Neural cell (in vitro differentiated cells): Measurements from ENCODE around the gene NKAIN4. TPM values are rescaled to one million over a fixed set of nuclear protein-coding genes. Genes with fewer than 3 reads are reported as not detected.

ENCODE experiments used
- H2AFZ ChIP-seq: fragments of 200-600, 300-800 bp; sonication (generic), shearing (Covaris generic); 2 replicates; pipeline ENCODE4 v1.6.0; 2014; ENCODE audit warnings: low read depth, mild to moderate bottlenecking, antibody characterized with exemption, low read length, moderate library complexity
- H3F3A ChIP-seq: fragments of 200-600 bp; shearing (Covaris generic); 2 replicates; pipeline ENCODE4 v1.6.1; 2016; ENCODE audit warnings: mild to moderate bottlenecking, moderate library complexity, mixed read lengths, antibody characterized with exemption, low read length; ENCODE audit not compliant: insufficient read depth, poor library complexity, severe bottlenecking
- H3K27ac ChIP-seq: fragments of 200-600, 300-800 bp; sonication (generic), shearing (Covaris generic); 2 replicates; pipeline ENCODE4 v1.5.1; 2014; ENCODE audit warnings: mild to moderate bottlenecking, low read length, moderate library complexity
- H3K27me3 ChIP-seq: fragments of 300-800, 200-600 bp; sonication (generic), shearing (Covaris generic); 2 replicates; pipeline ENCODE4 v1.6.0; 2014; ENCODE audit warnings: mild to moderate bottlenecking, low read depth, low read length, moderate library complexity; ENCODE audit not compliant: insufficient read depth
- H3K36me3 ChIP-seq: fragments of 300-800, 200-600 bp; sonication (generic), shearing (Covaris generic); 2 replicates; pipeline ENCODE4 v1.5.1; 2014; ENCODE audit warnings: mild to moderate bottlenecking, antibody characterized with exemption, low read length, moderate library complexity; ENCODE audit not compliant: insufficient read depth
- H3K4me2 ChIP-seq: fragments of 300-800, 200-600 bp; sonication (generic), shearing (Covaris generic); 2 replicates; pipeline ENCODE4 v1.6.0; 2014; ENCODE audit warnings: mild to moderate bottlenecking, low read length
- H3K4me3 ChIP-seq: fragments of 300-800, 200-600 bp; sonication (generic), shearing (Covaris generic); 2 replicates; pipeline ENCODE4 v1.5.1; 2014; ENCODE audit warnings: mild to moderate bottlenecking, low read length, moderate library complexity
- H3K79me2 ChIP-seq: fragments of 200-600 bp; shearing (Covaris generic); replicated peaks from 2 replicates; pipeline ENCODE4 v1.6.0; 2014; ENCODE audit warnings: mild to moderate bottlenecking, low read length, moderate library complexity; ENCODE audit not compliant: insufficient read depth
- H3K9ac ChIP-seq: fragments of 300-800, 200-600 bp; sonication (generic), shearing (Covaris generic); 2 replicates; pipeline ENCODE4 v1.6.1; 2016; ENCODE audit warnings: mild to moderate bottlenecking, low read length, mixed read lengths
- H3K9me2 ChIP-seq: fragments of 200-600 bp; shearing (Covaris generic); 2 replicates; pipeline ENCODE4 v1.6.1; 2016; ENCODE audit warnings: mild to moderate bottlenecking, low read length, mixed read lengths; ENCODE audit not compliant: insufficient read depth
- H3K9me3 ChIP-seq: fragments of 200-600, 300-800 bp; sonication (generic), shearing (Covaris generic); 2 replicates; pipeline ENCODE4 v1.6.1; 2016; ENCODE audit warnings: mild to moderate bottlenecking, mixed run types, low read length, moderate library complexity, mixed read lengths
- H4K20me1 ChIP-seq: fragments of 200-600 bp; shearing (Covaris generic); 2 replicates; pipeline ENCODE4 v1.6.1; 2016; ENCODE audit warnings: mild to moderate bottlenecking, mixed run types; ENCODE audit not compliant: insufficient read depth
- CTCF ChIP-seq: fragments of 450-650 bp; IDR thresholded peaks from 2 replicates; pipeline ENCODE4 v1.5.1; 2014; ENCODE audit warnings: antibody characterized with exemption, mild to moderate bottlenecking, moderate library complexity; ENCODE audit not compliant: poor library complexity, severe bottlenecking
- EP300 ChIP-seq: fragments of 450-650 bp; conservative IDR thresholded peaks from 2 replicates; pipeline ENCODE4 v1.6.1; 2014; ENCODE audit warnings: antibody characterized with exemption, mild to moderate bottlenecking, moderate library complexity; ENCODE audit not compliant: poor library complexity, severe bottlenecking
- EZH2 ChIP-seq: fragments of 200-600, 300-800 bp; shearing (Covaris generic), sonication (generic); IDR thresholded peaks from 2 replicates; pipeline ENCODE4 v1.6.1; 2014; ENCODE audit warnings: antibody characterized with exemption, low read length, borderline replicate concordance, mild to moderate bottlenecking; ENCODE audit not compliant: insufficient read depth, poor library complexity, severe bottlenecking
- MXI1 ChIP-seq: fragments of 450-650 bp; conservative IDR thresholded peaks from 2 replicates; pipeline ENCODE4 v1.6.1; 2014; ENCODE audit warnings: antibody characterized with exemption, mild to moderate bottlenecking; ENCODE audit not compliant: poor library complexity, severe bottlenecking
- RAD21 ChIP-seq: fragments of 450-650 bp; conservative IDR thresholded peaks from 2 replicates; pipeline ENCODE4 v1.6.1; 2014; ENCODE audit warnings: antibody characterized with exemption, mild to moderate bottlenecking, moderate library complexity
- SMC3 ChIP-seq: fragments of 450-650 bp; conservative IDR thresholded peaks from 2 replicates; pipeline ENCODE4 v1.6.1; 2014; ENCODE audit warnings: antibody characterized with exemption, mild to moderate bottlenecking, moderate library complexity; ENCODE audit not compliant: poor library complexity
- TAF1 ChIP-seq: IDR thresholded peaks from 2 replicates; pipeline ENCODE4 v1.6.1; 2012; ENCODE audit warnings: low read depth
- polyA plus RNA-seq: library from polyadenylated mRNA; depleted of rRNA; stranded (reverse); fragments of >200 nt; gene quantifications from 2 replicates; pipeline ENCODE4 v1.2.3, GENCODE V29; 2014
- TF ChIP-seq, protein P1 (sequence below): IDR thresholded peaks from 2 replicates; pipeline ENCODE4 v1.6.1; 2012; ENCODE audit warnings: borderline replicate concordance

The NKAIN4 gene
- polyA plus RNA-seq, 1 donor from 2014 or later: 11.2 TPM

GRCh38 chr20:63246490-63247288 lies 7.6 kb downstream of the NKAIN4 start:
- no peaks in the 10 kb centered on the region for H3K9me3 ChIP-seq
- no peak overlapping the region for H3K27ac ChIP-seq
- no peak overlapping the region for H3K4me2 ChIP-seq
- no peak overlapping the region for H3K4me3 ChIP-seq
- H4K20me1 ChIP-seq: no peaks in the 10 kb centered on the region
- no peaks in the 10 kb centered on the region for H3K36me3 ChIP-seq
- no peak overlapping the region for H2AFZ ChIP-seq
- H3K9me2 ChIP-seq: no peaks in the 10 kb centered on the region
- H3K9ac ChIP-seq: no peak overlapping the region
- no peaks in the 10 kb centered on the region for H3K27me3 ChIP-seq
- H3K79me2 ChIP-seq: peaks cover 1% of the 10 kb centered on the region
- no peaks in the 10 kb centered on the region for H3F3A ChIP-seq
- TF ChIP-seq RAD21: no peak
- no peak for TF ChIP-seq CTCF

GRCh38 chr20:63244468-63244867 lies 9.8 kb downstream of the NKAIN4 start:
- H4K20me1 ChIP-seq: no peaks in the 10 kb centered on the region
- no peak overlapping the region for H3K27ac ChIP-seq
- no peak overlapping the region for H3K4me2 ChIP-seq
- no peak overlapping the region for H3K4me3 ChIP-seq
- H3K36me3 ChIP-seq: no peaks in the 10 kb centered on the region
- H3K79me2 ChIP-seq: no peaks in the 10 kb centered on the region
- no peaks in the 10 kb centered on the region for H3F3A ChIP-seq
- H3K9me3 ChIP-seq: no peaks in the 10 kb centered on the region
- TF ChIP-seq RAD21 (no peak), TAF1 (no peak), CTCF (no peak), SMC3 (no peak), EP300 (no peak), EZH2 (no peak), MXI1 (no peak)
- TF ChIP-seq, protein P1, sequence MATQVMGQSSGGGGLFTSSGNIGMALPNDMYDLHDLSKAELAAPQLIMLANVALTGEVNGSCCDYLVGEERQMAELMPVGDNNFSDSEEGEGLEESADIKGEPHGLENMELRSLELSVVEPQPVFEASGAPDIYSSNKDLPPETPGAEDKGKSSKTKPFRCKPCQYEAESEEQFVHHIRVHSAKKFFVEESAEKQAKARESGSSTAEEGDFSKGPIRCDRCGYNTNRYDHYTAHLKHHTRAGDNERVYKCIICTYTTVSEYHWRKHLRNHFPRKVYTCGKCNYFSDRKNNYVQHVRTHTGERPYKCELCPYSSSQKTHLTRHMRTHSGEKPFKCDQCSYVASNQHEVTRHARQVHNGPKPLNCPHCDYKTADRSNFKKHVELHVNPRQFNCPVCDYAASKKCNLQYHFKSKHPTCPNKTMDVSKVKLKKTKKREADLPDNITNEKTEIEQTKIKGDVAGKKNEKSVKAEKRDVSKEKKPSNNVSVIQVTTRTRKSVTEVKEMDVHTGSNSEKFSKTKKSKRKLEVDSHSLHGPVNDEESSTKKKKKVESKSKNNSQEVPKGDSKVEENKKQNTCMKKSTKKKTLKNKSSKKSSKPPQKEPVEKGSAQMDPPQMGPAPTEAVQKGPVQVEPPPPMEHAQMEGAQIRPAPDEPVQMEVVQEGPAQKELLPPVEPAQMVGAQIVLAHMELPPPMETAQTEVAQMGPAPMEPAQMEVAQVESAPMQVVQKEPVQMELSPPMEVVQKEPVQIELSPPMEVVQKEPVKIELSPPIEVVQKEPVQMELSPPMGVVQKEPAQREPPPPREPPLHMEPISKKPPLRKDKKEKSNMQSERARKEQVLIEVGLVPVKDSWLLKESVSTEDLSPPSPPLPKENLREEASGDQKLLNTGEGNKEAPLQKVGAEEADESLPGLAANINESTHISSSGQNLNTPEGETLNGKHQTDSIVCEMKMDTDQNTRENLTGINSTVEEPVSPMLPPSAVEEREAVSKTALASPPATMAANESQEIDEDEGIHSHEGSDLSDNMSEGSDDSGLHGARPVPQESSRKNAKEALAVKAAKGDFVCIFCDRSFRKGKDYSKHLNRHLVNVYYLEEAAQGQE: no peak
- no peak overlapping the region for H3K9ac ChIP-seq
- H3K27me3 ChIP-seq: no peaks in the 10 kb centered on the region
- H2AFZ ChIP-seq: no peak overlapping the region
- H3K9me2 ChIP-seq: no peaks in the 10 kb centered on the region
